Activated CD8-positive, alpha-beta T cell treated with anti-CD3 and anti-CD28 coated beads for 36 hours (primary cell): ENCODE results near the gene IZUMO4. TPM values are rescaled to one million over a fixed set of nuclear protein-coding genes. Genes with fewer than 3 reads are reported as not detected.

ENCODE experiments used
- total RNA-seq, 2 experiments: library from RNA; stranded (reverse); gene quantifications; one replicate each; pipeline ENCODE4 v1.2.3, GENCODE V29; 2021

The IZUMO4 gene
- total RNA-seq, 2 experiments from 2014 or later, result 22.6 to 23.0 TPM

Other genes starting within 250 kb of the IZUMO4 start
- 10 to 100 TPM; 43.4 to 46.8 TPM for gene REXO1, start 248.4 kb upstream of the IZUMO4 start, total RNA-seq
- gene KLF16, start 233.3 kb upstream of the IZUMO4 start, total RNA-seq, result 10 to 100 TPM; 25.6 to 27.7 TPM
- gene ABHD17A, start 211.4 kb upstream of the IZUMO4 start, total RNA-seq, result 100 to 1,000 TPM; 112 to 113 TPM
- gene ADAT3, start 191.5 kb upstream of the IZUMO4 start, total RNA-seq, result 1 to 10 TPM; 5.3 to 6.7 TPM
- gene SCAMP4, start 191.5 kb upstream of the IZUMO4 start, total RNA-seq, result 10 to 100 TPM; 23.1 to 25.1 TPM
- 10 to 100 TPM; 51.9 to 57.5 TPM for gene CSNK1G2, start 155.7 kb upstream of the IZUMO4 start, total RNA-seq
- 10 to 100 TPM; 36.5 to 44.6 TPM for gene BTBD2, start 81.2 kb upstream of the IZUMO4 start, total RNA-seq
- 100 to 1,000 TPM; 323 to 327 TPM for gene MKNK2, start 45.7 kb upstream of the IZUMO4 start, total RNA-seq
- gene MOB3A, start 589 bp upstream of the IZUMO4 start, total RNA-seq, result 100 to 1,000 TPM; 175 to 185 TPM
- gene AP3D1, start 54.7 kb downstream of the IZUMO4 start, total RNA-seq, result 10 to 100 TPM; 73.7 to 74.1 TPM
- gene DOT1L, start 67.0 kb downstream of the IZUMO4 start, total RNA-seq, result 10 to 100 TPM; 92.7 to 96.6 TPM
- 10 to 100 TPM; 65.3 to 72.8 TPM for gene PLEKHJ1, start 139.4 kb downstream of the IZUMO4 start, total RNA-seq
- gene SF3A2, start 139.9 kb downstream of the IZUMO4 start, total RNA-seq, result 100 to 1,000 TPM; 157 to 163 TPM
- 1 to 10 TPM; 4.5 to 6.1 TPM for gene AMH, start 152.4 kb downstream of the IZUMO4 start, total RNA-seq
- 1 to 10 TPM; 1.0 TPM for gene JSRP1, start 159.5 kb downstream of the IZUMO4 start, total RNA-seq
- not detected for gene PEAK3, start 185.3 kb downstream of the IZUMO4 start, total RNA-seq
- gene LINGO3, start 211.2 kb downstream of the IZUMO4 start, total RNA-seq, result under 1 TPM; 0.16 to 0.27 TPM
- gene LSM7, start 231.7 kb downstream of the IZUMO4 start, total RNA-seq, result 100 to 1,000 TPM; 154 to 162 TPM
- 10 to 100 TPM; 52.8 to 54.3 TPM for gene SPPL2B, start 231.8 kb downstream of the IZUMO4 start, total RNA-seq